Measurements from ENCODE around the gene GAS1.

GAS1 gene

GRCh38 chr9:86965636-86966395, 18.5 kb upstream of the GAS1 start:
- DNase-seq (ENCODE audit: low read depth): no peak

- no peak for DNase-seq (ENCODE audit: low read depth)
Observed at GRCh38 chr9:86962692-86963091, 15.4 kb upstream of the GAS1 start.

- DNase-seq (ENCODE audit: low read depth): no peak
Observed at GRCh38 chr9:86960938-86961337, 13.6 kb upstream of the GAS1 start.

GRCh38 chr9:86958203-86958602, 10.9 kb upstream of the GAS1 start:
- no peak for DNase-seq (ENCODE audit: low read depth)

- DNase-seq (ENCODE audit: low read depth): no peak
Observed at GRCh38 chr9:86955561-86955960, 8.3 kb upstream of the GAS1 start.

GRCh38 chr9:86955042-86955441, 7.7 kb upstream of the GAS1 start:
- no peak for DNase-seq (ENCODE audit: low read depth)

GRCh38 chr9:86953181-86953580, 5.9 kb upstream of the GAS1 start:
- no peak for DNase-seq (ENCODE audit: low read depth)

- DNase-seq (ENCODE audit: low read depth): peak; percentile 49
Observed at GRCh38 chr9:86948074-86948929, 996 bp upstream of the GAS1 start.

GRCh38 chr9:86946201-86947145, 833 bp downstream of the GAS1 start:
- peak; percentile 20 for DNase-seq (ENCODE audit: low read depth)

GRCh38 chr9:86945728-86946200, 1.5 kb downstream of the GAS1 start:
- peak; percentile 18 for DNase-seq (ENCODE audit: low read depth)

- DNase-seq (ENCODE audit: low read depth): peak; percentile 19
Observed at GRCh38 chr9:86944796-86945727, 2.2 kb downstream of the GAS1 start.

GRCh38 chr9:86943201-86944113, 3.8 kb downstream of the GAS1 start:
- DNase-seq (ENCODE audit: low read depth): no peak

- DNase-seq (ENCODE audit: low read depth): no peak
Observed at GRCh38 chr9:86942281-86943200, 4.8 kb downstream of the GAS1 start.

GRCh38 chr9:86941197-86941596, 6.1 kb downstream of the GAS1 start:
- DNase-seq (ENCODE audit: low read depth): no peak

GRCh38 chr9:86940774-86941173, 6.5 kb downstream of the GAS1 start:
- no peak for DNase-seq (ENCODE audit: low read depth)

- DNase-seq (ENCODE audit: low read depth): no peak
Observed at GRCh38 chr9:86939891-86940290, 7.4 kb downstream of the GAS1 start.

- DNase-seq (ENCODE audit: low read depth): no peak
Observed at GRCh38 chr9:86939321-86939720, 8.0 kb downstream of the GAS1 start.

GRCh38 chr9:86938780-86939179, 8.5 kb downstream of the GAS1 start:
- no peak for DNase-seq (ENCODE audit: low read depth)

GRCh38 chr9:86926145-86926544, 21.2 kb downstream of the GAS1 start:
- DNase-seq (ENCODE audit: low read depth): no peak
